ENCODE results near the gene CALCR. TPM values are rescaled to one million over a fixed set of nuclear protein-coding genes. Genes with fewer than 3 reads are reported as not detected.

Gene CALCR
- total and polyA plus RNA-seq, 9 of the 15 experiments (the other 6 are each of a cell fraction or from before 2014, with no cell fraction given) = 0.04 to 0.14 (median 0.09) TPM; not detected in 3

- TF ChIP-seq JUND (IDR thresholded peaks at IDR 0.05; ENCODE audit: borderline replicate concordance, low read depth, low read length) = no peak
- peak; percentile 35; the same call in 1 of the 3 replicates for TF ChIP-seq JUND (tag; IDR thresholded peaks at IDR 0.05; ENCODE audit: borderline replicate concordance, low read depth, low read length)
- TF ChIP-seq ATF1 (CRISPR knock-in tag; IDR thresholded peaks at IDR 0.05) = no peak
- TF ChIP-seq ATF1 (tag; IDR thresholded peaks at IDR 0.05) = peak; percentile 62
Observed at GRCh38 chr7:93559639-93560491, 14.7 kb downstream of the CALCR start (continued).

GRCh38 chr7:93558705-93559614, 15.6 kb downstream of the CALCR start:
- Histone ChIP-seq H2AFZ (ENCODE audit: low read depth, low read length) (no peak overlapping the region), H3K9me1 (ENCODE audit: control insufficient read depth, insufficient read depth, low read length) (no peaks in the 10 kb centered on the region), H3K27me3 (ENCODE audit: control insufficient read depth in 2 of 2, insufficient read depth in 2 of 2, low read length in 2 of 2) (peaks cover 0 to 3% of the 10 kb centered on the region in 2 experiments; a peak in 1 of 5 replicates), H3K9ac (ENCODE audit: insufficient read depth in 1 of 2, low read depth in 2 of 2, low read length in 2 of 2) (no peak overlapping the region), H3K4me1 (replicated peaks in 1 of 2; ENCODE audit: control insufficient read depth in 2 of 2, insufficient read depth in 2 of 2, low read length in 2 of 2) (no peaks in the 10 kb centered on the region), H3K79me2 (ENCODE audit: control insufficient read depth, insufficient read depth, low read length) (no peaks in the 10 kb centered on the region), H4K20me1 (replicated peaks; ENCODE audit: control insufficient read depth, insufficient read depth, low read length) (no peaks in the 10 kb centered on the region), H3K4me3 (no peak overlapping the region), H3K27ac (ENCODE audit: extremely low read depth, low read depth, low read length) (no peak overlapping the region), H3K36me3 (ENCODE audit: control insufficient read depth, insufficient read depth, low read length) (no peaks in the 10 kb centered on the region), H3K9me3 (replicated peaks; ENCODE audit: control insufficient read depth, insufficient read depth, low read depth, low read length) (no peaks in the 10 kb centered on the region), H3K4me2 (ENCODE audit: insufficient read depth, low read length) (no peak overlapping the region)
- CTCF ChIA-PET (ENCODE audit: low intra/inter-chr PET ratio) = no interaction called here
- POLR2A ChIA-PET = no interaction called here
- BruUV-seq (replicated peaks) = no TSS peak
- ATAC-seq = no peak
- intact Hi-C loops (cut with micrococcal nuclease) = no loop called here
- in situ Hi-C loops (cut with MboI) = loop anchor here (10.0 kb wide), 1 partner anchor 384 kb away; no protein-coding TSS in a partner anchor
- 4% methylated on average over 3 of the region's 3 CpGs for WGBS (ENCODE audit: insufficient coverage, low coverage, missing lambda C conversion rate)
- no peak for TF ChIP-seq DIDO1 (tag; IDR thresholded peaks at IDR 0.05; ENCODE audit: low read depth)
- FAIRE-seq = no peak
- DNase-seq (ENCODE audit: extremely low read depth in 1 of 4, low spot score in 3 of 4) = no peak

Data from K562 (cell line).